GM19193 (cell line): ENCODE measurements around the gene LMO2.

Source experiments
- POLR2A ChIP-seq: IDR thresholded peaks from 4 replicates; pipeline ENCODE4 v1.6.1; 2011; ENCODE audit not compliant: insufficient read depth, insufficient read length; ENCODE audit errors: extremely low read depth

The LMO2 gene

GRCh38 chr11:33898957-33899356 is 7.1 kb upstream of the LMO2 start:
- TF ChIP-seq POLR2A = no peak

DNA sequence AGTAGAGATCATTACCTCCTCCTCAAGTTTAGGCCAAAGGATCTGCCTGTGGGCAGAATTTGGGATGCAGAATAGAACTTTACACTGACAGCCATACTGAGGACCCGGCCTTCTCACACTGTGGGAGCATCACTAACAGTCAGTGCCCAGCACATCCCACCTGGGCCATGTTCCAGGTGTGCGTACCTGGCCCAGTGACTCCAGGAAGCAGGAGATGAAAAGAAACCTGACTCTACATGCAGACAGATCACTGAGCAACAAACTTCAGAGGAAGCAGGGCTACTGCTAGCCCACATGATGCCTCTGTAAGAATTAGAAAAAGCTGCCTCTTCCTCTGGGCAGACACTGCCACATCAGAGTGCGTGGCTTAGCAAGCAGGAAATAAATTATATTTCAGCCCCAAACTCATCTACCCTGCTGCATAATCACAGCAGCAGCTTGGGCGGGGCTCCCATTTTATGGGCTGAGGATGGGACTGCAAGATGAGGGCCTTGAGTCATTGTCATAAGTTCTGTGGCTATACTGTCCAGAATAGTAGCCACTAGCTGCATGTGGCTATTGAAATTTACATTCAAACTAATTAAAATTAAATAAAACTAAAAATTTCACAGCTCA is 6.0 kb upstream of the LMO2 start:
- TF ChIP-seq POLR2A = no peak

DNA sequence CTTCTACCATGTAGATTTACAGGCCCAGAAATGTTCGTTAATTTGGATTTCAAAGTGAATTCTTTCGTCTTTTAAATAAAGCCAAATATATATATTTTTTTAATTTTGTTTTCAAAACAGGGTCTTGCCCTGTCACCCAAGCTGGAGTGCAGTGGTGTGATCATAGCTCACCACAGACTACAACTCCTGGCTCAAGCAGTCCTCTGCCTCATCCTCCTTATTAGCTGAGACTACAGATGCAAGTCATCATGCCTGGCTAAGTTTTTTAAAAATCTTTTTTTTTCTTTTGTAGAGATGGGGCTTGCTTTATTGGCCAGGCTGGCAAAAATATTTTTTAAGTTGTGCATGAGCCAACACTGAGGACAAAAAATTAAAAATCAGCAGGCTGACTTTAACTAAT is 5.0 kb upstream of the LMO2 start:
- TF ChIP-seq POLR2A = no peak

- no peak for TF ChIP-seq POLR2A
Measured at GRCh38 chr11:33895752-33896137, 3.9 kb upstream of the LMO2 start.

- no peak for TF ChIP-seq POLR2A
Measured at GRCh38 chr11:33894398-33894746, 2.5 kb upstream of the LMO2 start.

GRCh38 chr11:33893711-33894397 is 2.0 kb upstream of the LMO2 start:
- TF ChIP-seq POLR2A = peak; percentile 83

- no peak for TF ChIP-seq POLR2A
Measured at GRCh38 chr11:33892906-33893594, 1.2 kb upstream of the LMO2 start.

GRCh38 chr11:33889821-33890378 is 2.0 kb downstream of the LMO2 start:
- no peak for TF ChIP-seq POLR2A

DNA sequence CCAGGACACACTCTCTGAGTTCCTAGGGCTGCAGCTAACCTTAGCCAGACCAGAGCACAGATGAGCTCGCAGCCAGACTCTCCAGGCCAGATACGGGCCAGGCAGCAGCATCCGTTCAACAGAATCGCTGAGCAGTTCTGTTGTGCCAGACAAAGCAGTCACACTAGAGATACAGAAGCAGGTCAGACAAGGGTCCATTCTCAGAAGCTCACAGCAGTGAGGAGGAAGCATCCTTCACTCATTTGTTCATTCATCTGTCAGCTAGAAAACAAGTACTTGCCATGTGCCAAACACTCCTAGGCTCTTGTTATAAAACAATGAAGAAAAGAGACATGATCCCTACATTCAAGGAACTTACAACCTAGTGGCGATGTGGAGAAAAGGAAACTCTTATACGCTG is 2.6 kb downstream of the LMO2 start:
- no peak for TF ChIP-seq POLR2A

DNA sequence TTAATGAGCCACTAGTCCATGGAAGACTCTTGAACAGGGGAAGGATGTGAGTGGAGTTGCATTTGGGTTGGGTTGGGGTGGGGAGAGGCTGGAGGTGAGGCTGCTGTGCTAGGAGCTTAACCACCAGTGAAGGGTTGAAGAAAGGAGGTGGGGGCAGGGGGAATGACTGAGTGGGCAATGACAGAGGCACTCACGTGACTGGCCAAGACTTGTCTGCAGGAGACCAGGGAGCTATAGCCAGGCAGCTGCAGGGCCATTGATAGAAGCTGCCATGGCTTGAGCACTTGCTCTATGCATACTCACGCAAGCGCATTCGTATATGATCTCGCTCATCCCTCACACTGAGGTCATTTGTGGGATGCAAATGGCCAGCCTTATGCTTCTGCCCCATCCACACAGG is 4.0 kb downstream of the LMO2 start:
- TF ChIP-seq POLR2A = no peak

DNA sequence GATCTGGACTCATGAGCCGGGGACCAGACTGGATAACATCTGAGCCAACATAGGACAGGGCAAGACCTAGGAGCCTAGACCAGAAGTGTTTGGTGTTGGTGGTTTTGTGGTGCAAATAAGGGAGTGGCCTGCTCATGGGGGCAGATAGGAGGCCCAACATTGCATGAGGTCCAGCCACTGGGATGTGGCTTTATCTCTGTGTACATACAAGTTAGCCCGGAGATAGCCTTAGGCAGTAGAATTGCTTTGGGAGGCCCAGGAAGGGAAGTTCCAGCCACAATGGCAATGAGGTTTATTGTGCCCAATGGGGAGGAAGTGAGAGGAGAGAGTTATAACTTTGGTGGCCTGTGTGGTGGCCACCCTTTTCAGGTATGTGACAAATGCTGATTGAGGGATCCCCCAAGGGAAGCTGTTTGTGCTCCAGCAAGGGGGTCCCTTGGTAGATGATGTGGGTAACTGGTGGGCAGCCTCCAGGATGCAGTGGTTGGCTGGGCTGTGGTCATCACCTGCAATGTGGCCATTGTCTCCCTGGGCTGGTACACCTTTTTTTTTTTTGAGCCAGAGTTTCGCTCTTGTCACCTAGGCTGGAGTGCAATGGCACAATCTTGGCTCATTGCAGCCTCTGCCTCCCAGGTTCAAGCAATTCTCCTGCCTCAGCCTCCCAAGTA is 6.4 kb downstream of the LMO2 start:
- no peak for TF ChIP-seq POLR2A

- no peak for TF ChIP-seq POLR2A
Measured at GRCh38 chr11:33884601-33885000, 7.3 kb downstream of the LMO2 start.

DNA sequence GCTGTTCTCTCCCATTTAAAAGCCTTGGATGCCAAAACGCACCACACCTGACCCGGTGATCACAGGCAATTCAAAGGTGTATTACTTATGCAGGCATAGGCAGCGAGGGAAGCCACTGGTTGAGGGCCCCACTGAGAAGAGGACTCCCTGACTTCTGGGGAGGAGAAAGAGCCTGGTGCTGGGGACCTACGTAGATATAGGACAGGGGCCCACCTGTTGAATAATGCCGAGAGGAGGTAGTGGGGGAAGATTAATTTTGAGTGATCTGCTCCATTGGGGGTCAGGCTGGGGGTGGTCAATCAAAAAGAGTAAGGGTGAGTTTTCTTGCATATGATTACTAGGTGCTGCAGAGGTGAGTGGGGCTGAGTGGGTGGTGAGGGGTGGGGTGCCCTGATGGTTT is 7.8 kb downstream of the LMO2 start:
- no peak for TF ChIP-seq POLR2A

- TF ChIP-seq POLR2A = no peak
Measured at GRCh38 chr11:33881651-33882503, 10.0 kb downstream of the LMO2 start.
